IMR-90 (cell line): Measurements from ENCODE around the gene ZNF532.

ENCODE experiments used
- BHLHE40 ChIP-seq: fragments of 150-350 bp; IDR thresholded peaks from 2 replicates; pipeline ENCODE4 v1.6.1; 2016; ENCODE audit warnings: mild to moderate bottlenecking, low read depth, low read length
- CEBPB ChIP-seq: IDR thresholded peaks from 2 replicates; pipeline ENCODE4 v1.6.1; 2012; ENCODE audit warnings: low read depth, low read length, improper control_type of control experiment
- CHD1 ChIP-seq: IDR thresholded peaks from 2 replicates; pipeline ENCODE4 v1.6.1; 2012; ENCODE audit warnings: low read depth, low read length, improper control_type of control experiment
- CTCF ChIP-seq: conservative IDR thresholded peaks from 2 replicates; pipeline ENCODE4 v1.5.1; 2012; ENCODE audit warnings: mild to moderate bottlenecking, low read depth, low read length, improper control_type of control experiment
- FOS ChIP-seq: fragments of 150-350 bp; IDR thresholded peaks from 2 replicates; pipeline ENCODE4 v1.6.1; 2016; ENCODE audit warnings: low read depth, low read length
- MAZ ChIP-seq: IDR thresholded peaks from 2 replicates; pipeline ENCODE4 v1.6.1; 2012; ENCODE audit warnings: low read depth, mild to moderate bottlenecking, low read length, improper control_type of control experiment, moderate library complexity, borderline replicate concordance
- MXI1 ChIP-seq: IDR thresholded peaks from 2 replicates; pipeline ENCODE4 v1.6.1; 2012; ENCODE audit warnings: low read depth, mild to moderate bottlenecking, low read length, moderate library complexity, borderline replicate concordance
- NFE2L2 ChIP-seq: fragments of 150-350 bp; IDR thresholded peaks from 2 replicates; pipeline ENCODE4 v1.6.1; 2016; ENCODE audit warnings: low read depth, mild to moderate bottlenecking, low read length
- POLR2A ChIP-seq: IDR thresholded peaks from 2 replicates; pipeline ENCODE4 v1.6.1; 2012; ENCODE audit warnings: mild to moderate bottlenecking, low read depth, low read length
- RAD21 ChIP-seq: IDR thresholded peaks from 2 replicates; pipeline ENCODE4 v1.6.1; 2012; ENCODE audit warnings: low read length, improper control_type of control experiment
- RFX5 ChIP-seq: IDR thresholded peaks from 2 replicates; pipeline ENCODE4 v1.8.0; 2012; ENCODE audit warnings: low read depth, mild to moderate bottlenecking, low read length, moderate library complexity
- TF ChIP-seq, protein P1 (sequence below): fragments of 150-350 bp; IDR thresholded peaks from 2 replicates; pipeline ENCODE4 v1.6.1; 2016; ENCODE audit warnings: low read depth, mild to moderate bottlenecking, low read length, moderate library complexity, borderline replicate concordance

GRCh38 chr18:58896734-58897508 lies 32.2 kb downstream of the ZNF532 start:
- TF ChIP-seq BHLHE40 (no peak), RAD21 (no peak), CTCF (no peak), POLR2A (no peak), RFX5 (no peak), FOS (no peak), MXI1 (no peak), CHD1 (no peak), NFE2L2 (no peak), CEBPB (no peak), MAZ (no peak)
- TF ChIP-seq, protein P1, sequence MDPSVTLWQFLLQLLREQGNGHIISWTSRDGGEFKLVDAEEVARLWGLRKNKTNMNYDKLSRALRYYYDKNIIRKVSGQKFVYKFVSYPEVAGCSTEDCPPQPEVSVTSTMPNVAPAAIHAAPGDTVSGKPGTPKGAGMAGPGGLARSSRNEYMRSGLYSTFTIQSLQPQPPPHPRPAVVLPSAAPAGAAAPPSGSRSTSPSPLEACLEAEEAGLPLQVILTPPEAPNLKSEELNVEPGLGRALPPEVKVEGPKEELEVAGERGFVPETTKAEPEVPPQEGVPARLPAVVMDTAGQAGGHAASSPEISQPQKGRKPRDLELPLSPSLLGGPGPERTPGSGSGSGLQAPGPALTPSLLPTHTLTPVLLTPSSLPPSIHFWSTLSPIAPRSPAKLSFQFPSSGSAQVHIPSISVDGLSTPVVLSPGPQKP, result no peak
